SJCRH30 (cell line): ENCODE data around the gene IGSF21. TPM values are rescaled to one million over a fixed set of nuclear protein-coding genes. Genes with fewer than 3 reads are reported as not detected.
A peak's percentile ranks its signal among the peaks of the same experiment; 100 is the strongest.

Source experiments
- DNase-seq, 2 experiments: peaks; one replicate each; pipeline ENCODE4 v3.0.0-alpha.2; 2015 to 2020
- H3K27ac ChIP-seq: fragments of 250-450 bp; sonication (Bioruptor Pico); 2 replicates; pipeline ENCODE4 v1.5.1; 2020; ENCODE audit warnings: mild to moderate bottlenecking, moderate library complexity
- H3K27me3 ChIP-seq: fragments of 250-450 bp; sonication (Bioruptor Pico); 2 replicates; pipeline ENCODE4 v1.5.1; 2020; ENCODE audit warnings: mild to moderate bottlenecking, moderate library complexity
- H3K36me3 ChIP-seq: fragments of 250-450 bp; sonication (Bioruptor Pico); 2 replicates; pipeline ENCODE4 v1.5.1; 2020; ENCODE audit warnings: mild to moderate bottlenecking, moderate library complexity
- H3K4me1 ChIP-seq: fragments of 250-450 bp; sonication (Bioruptor Pico); 2 replicates; pipeline ENCODE4 v1.5.1; 2020; ENCODE audit warnings: mild to moderate bottlenecking, moderate library complexity
- H3K4me3 ChIP-seq: fragments of 250-450 bp; sonication (Bioruptor Pico); 2 replicates; pipeline ENCODE4 v1.5.1; 2020; ENCODE audit warnings: mild to moderate bottlenecking, moderate library complexity
- H3K9me3 ChIP-seq: fragments of 250-450 bp; sonication (Bioruptor Pico); replicated peaks from 2 replicates; pipeline ENCODE4 v1.5.1; 2020; ENCODE audit warnings: mild to moderate bottlenecking, moderate library complexity
- total RNA-seq: library from RNA; depleted of rRNA; stranded (reverse); fragments of >200 nt; shearing (Covaris generic); gene quantifications from 2 replicates; pipeline ENCODE4 v1.2.3, GENCODE V29; 2014

The IGSF21 gene
- total RNA-seq, 1 experiment from 2014 or later, result not detected

- no peak overlapping the region for H3K27ac ChIP-seq
- H3K9me3 ChIP-seq, result no peaks in the 10 kb centered on the region
- H3K4me3 ChIP-seq, result no peak overlapping the region
- peaks cover 16% of the 10 kb centered on the region; the same call in 1 of the 2 replicates for H3K27me3 ChIP-seq
- 0 out of 2 replicates have a peak, but pooled peaks cover 3% of the 10 kb centered on the region for H3K4me1 ChIP-seq
- DNase-seq, result no peak
- H3K36me3 ChIP-seq, result no peaks in the 10 kb centered on the region
Observed at GRCh38 chr1:18187054-18187453, 79.5 kb downstream of the IGSF21 start.

- H3K27ac ChIP-seq, result no peak overlapping the region
- H3K4me3 ChIP-seq, result no peak overlapping the region
- no peaks in the 10 kb centered on the region for H3K9me3 ChIP-seq
Observed at GRCh38 chr1:18188820-18189517, 81.4 kb downstream of the IGSF21 start.

GRCh38 chr1:18190598-18190997, 83.0 kb downstream of the IGSF21 start:
- Histone ChIP-seq H3K4me3 (no peak overlapping the region), H3K27ac (no peak overlapping the region), H3K9me3 (no peaks in the 10 kb centered on the region), H3K36me3 (no peaks in the 10 kb centered on the region), H3K4me1 (0 out of 2 replicates have a peak, but pooled peaks cover 3% of the 10 kb centered on the region), H3K27me3 (peaks cover 14% of the 10 kb centered on the region)
- peak; percentile 25 to 53 for DNase-seq

More at GRCh38 chr1:18188820-18189517, 81.4 kb downstream of the IGSF21 start:
- 0 out of 2 replicates have a peak, but pooled peaks cover 3% of the 10 kb centered on the region for H3K4me1 ChIP-seq
- peaks cover 8% of the 10 kb centered on the region; the same call in 1 of the 2 replicates for H3K27me3 ChIP-seq
- no peak for DNase-seq
- no peaks in the 10 kb centered on the region for H3K36me3 ChIP-seq

- no peaks in the 10 kb centered on the region for H3K36me3 ChIP-seq
- H3K4me1 ChIP-seq, result 0 out of 2 replicates have a peak, but pooled peaks cover 3% of the 10 kb centered on the region
- H3K27ac ChIP-seq, result no peak overlapping the region
- H3K9me3 ChIP-seq, result no peaks in the 10 kb centered on the region
- no peak for DNase-seq
- peaks cover 17% of the 10 kb centered on the region for H3K27me3 ChIP-seq
- no peak overlapping the region for H3K4me3 ChIP-seq
Observed at GRCh38 chr1:18191037-18191436, 83.4 kb downstream of the IGSF21 start.

- H3K4me1 ChIP-seq, result 0 out of 2 replicates have a peak, but pooled peaks cover 3% of the 10 kb centered on the region
- no peak for DNase-seq
- no peak overlapping the region for H3K27ac ChIP-seq
- H3K9me3 ChIP-seq, result no peaks in the 10 kb centered on the region
- no peak overlapping the region for H3K4me3 ChIP-seq
- H3K27me3 ChIP-seq, result peaks cover 19% of the 10 kb centered on the region
- no peaks in the 10 kb centered on the region for H3K36me3 ChIP-seq
Observed at GRCh38 chr1:18191481-18192155, 84.0 kb downstream of the IGSF21 start.

- Histone ChIP-seq H3K36me3 (no peaks in the 10 kb centered on the region), H3K4me1 (0 out of 2 replicates have a peak, but pooled peaks cover 3% of the 10 kb centered on the region), H3K4me3 (no peak overlapping the region), H3K27ac (no peak overlapping the region), H3K9me3 (no peaks in the 10 kb centered on the region), H3K27me3 (peaks cover 22% of the 10 kb centered on the region)
- DNase-seq, result no peak
Observed at GRCh38 chr1:18192182-18192581, 84.6 kb downstream of the IGSF21 start.

GRCh38 chr1:18192974-18193373, 85.4 kb downstream of the IGSF21 start:
- Histone ChIP-seq H3K4me3 (no peak overlapping the region), H3K36me3 (no peaks in the 10 kb centered on the region), H3K27ac (no peak overlapping the region), H3K27me3 (peaks cover 29% of the 10 kb centered on the region), H3K9me3 (no peaks in the 10 kb centered on the region), H3K4me1 (0 out of 2 replicates have a peak, but pooled peaks cover 3% of the 10 kb centered on the region)
- peak; percentile 18 to 54 for DNase-seq

- H3K36me3 ChIP-seq, result no peaks in the 10 kb centered on the region
- no peaks in the 10 kb centered on the region for H3K4me1 ChIP-seq
- H3K27ac ChIP-seq, result no peak overlapping the region
- DNase-seq, result no peak
- H3K27me3 ChIP-seq, result peaks cover 56% of the 10 kb centered on the region
- no peak overlapping the region for H3K4me3 ChIP-seq
- no peaks in the 10 kb centered on the region for H3K9me3 ChIP-seq
Observed at GRCh38 chr1:18197299-18197698, 89.7 kb downstream of the IGSF21 start.

- peaks cover 56% of the 10 kb centered on the region for H3K27me3 ChIP-seq
- no peak overlapping the region for H3K27ac ChIP-seq
- H3K36me3 ChIP-seq, result no peaks in the 10 kb centered on the region
- H3K9me3 ChIP-seq, result no peaks in the 10 kb centered on the region
- DNase-seq, result no peak
- no peak overlapping the region for H3K4me3 ChIP-seq
- no peaks in the 10 kb centered on the region for H3K4me1 ChIP-seq
Observed at GRCh38 chr1:18198260-18198659, 90.7 kb downstream of the IGSF21 start.

GRCh38 chr1:18199462-18199861, 91.9 kb downstream of the IGSF21 start:
- Histone ChIP-seq H3K9me3 (no peaks in the 10 kb centered on the region), H3K27me3 (peaks cover 56% of the 10 kb centered on the region), H3K27ac (no peak overlapping the region), H3K36me3 (no peaks in the 10 kb centered on the region), H3K4me3 (no peak overlapping the region), H3K4me1 (no peaks in the 10 kb centered on the region)
- no peak for DNase-seq

- Histone ChIP-seq H3K4me3 (no peak overlapping the region), H3K27ac (no peak overlapping the region), H3K36me3 (no peaks in the 10 kb centered on the region), H3K4me1 (no peaks in the 10 kb centered on the region), H3K27me3 (peaks cover 54% of the 10 kb centered on the region), H3K9me3 (no peaks in the 10 kb centered on the region)
- DNase-seq, result no peak
Observed at GRCh38 chr1:18200136-18200717, 92.6 kb downstream of the IGSF21 start.

- Histone ChIP-seq H3K27ac (no peak overlapping the region), H3K4me3 (no peak overlapping the region), H3K27me3 (peaks cover 47% of the 10 kb centered on the region), H3K9me3 (no peaks in the 10 kb centered on the region), H3K36me3 (no peaks in the 10 kb centered on the region), H3K4me1 (no peaks in the 10 kb centered on the region)
- no peak for DNase-seq
Observed at GRCh38 chr1:18200918-18201317, 93.3 kb downstream of the IGSF21 start.

- DNase-seq, result no peak
- H3K27ac ChIP-seq, result no peak overlapping the region
- no peaks in the 10 kb centered on the region for H3K9me3 ChIP-seq
- peaks cover 42% of the 10 kb centered on the region for H3K27me3 ChIP-seq
- H3K36me3 ChIP-seq, result no peaks in the 10 kb centered on the region
- H3K4me1 ChIP-seq, result no peaks in the 10 kb centered on the region
- H3K4me3 ChIP-seq, result no peak overlapping the region
Observed at GRCh38 chr1:18201997-18202719, 94.6 kb downstream of the IGSF21 start.

- DNase-seq, result no peak
- H3K4me3 ChIP-seq, result no peak overlapping the region
- no peaks in the 10 kb centered on the region for H3K36me3 ChIP-seq
- H3K27me3 ChIP-seq, result peaks cover 32% of the 10 kb centered on the region
- H3K4me1 ChIP-seq, result no peaks in the 10 kb centered on the region
- no peaks in the 10 kb centered on the region for H3K9me3 ChIP-seq
- H3K27ac ChIP-seq, result no peak overlapping the region
Observed at GRCh38 chr1:18203645-18204044, 96.0 kb downstream of the IGSF21 start.
